GM21367 (cell line): ENCODE results near the gene LRRTM4.

Experiments
- ATAC-seq: cut with Tn5 transposase; IDR thresholded peaks from one replicate; pipeline ENCODE4 v1.9.1; 2021; ENCODE audit not compliant: unreplicated experiment

LRRTM4 gene

GRCh38 chr2:76928026-76928425, 594.1 kb downstream of the LRRTM4 start:
- ATAC-seq: no peak

GRCh38 chr2:76921006-76921405, 601.2 kb downstream of the LRRTM4 start:
- no peak for ATAC-seq

GRCh38 chr2:76895469-76895868, 626.7 kb downstream of the LRRTM4 start:
- no peak for ATAC-seq

GRCh38 chr2:76870581-76870980, 651.6 kb downstream of the LRRTM4 start:
- no peak for ATAC-seq

- no peak for ATAC-seq
Observed at GRCh38 chr2:76870011-76870410, 652.2 kb downstream of the LRRTM4 start.

- no peak for ATAC-seq
Observed at GRCh38 chr2:76867854-76868253, 654.3 kb downstream of the LRRTM4 start.

- no peak for ATAC-seq
Observed at GRCh38 chr2:76866464-76866863, 655.7 kb downstream of the LRRTM4 start.

GRCh38 chr2:76862901-76863300, 659.3 kb downstream of the LRRTM4 start:
- ATAC-seq: no peak

- ATAC-seq: no peak
Observed at GRCh38 chr2:76861708-76862107, 660.5 kb downstream of the LRRTM4 start.

- no peak for ATAC-seq
Observed at GRCh38 chr2:76851000-76851399, 671.2 kb downstream of the LRRTM4 start.

- no peak for ATAC-seq
Observed at GRCh38 chr2:76849086-76849485, 673.1 kb downstream of the LRRTM4 start.

- no peak for ATAC-seq
Observed at GRCh38 chr2:76839826-76840225, 682.4 kb downstream of the LRRTM4 start.

- ATAC-seq: no peak
Observed at GRCh38 chr2:76829374-76830234, 692.6 kb downstream of the LRRTM4 start.

GRCh38 chr2:76826691-76827090, 695.5 kb downstream of the LRRTM4 start:
- ATAC-seq: no peak

GRCh38 chr2:76825140-76825970, 696.8 kb downstream of the LRRTM4 start:
- no peak for ATAC-seq

GRCh38 chr2:76821731-76822130, 700.4 kb downstream of the LRRTM4 start:
- no peak for ATAC-seq

- no peak for ATAC-seq
Observed at GRCh38 chr2:76813084-76813483, 709.1 kb downstream of the LRRTM4 start.

GRCh38 chr2:76812156-76812555, 710.0 kb downstream of the LRRTM4 start:
- ATAC-seq: no peak

- no peak for ATAC-seq
Observed at GRCh38 chr2:76809136-76809535, 713.0 kb downstream of the LRRTM4 start.

- ATAC-seq: no peak
Observed at GRCh38 chr2:76808732-76809131, 713.4 kb downstream of the LRRTM4 start.

GRCh38 chr2:76793647-76794334, 728.4 kb downstream of the LRRTM4 start:
- ATAC-seq: no peak
